ENCODE results near the gene SLN.

Gene SLN

GRCh38 chr11:107719073-107719472 lies 7.2 kb upstream of the SLN start:
- no peak for DNase-seq

GRCh38 chr11:107716884-107717532 lies 5.2 kb upstream of the SLN start:
- DNase-seq = no peak

- no peak for DNase-seq
Observed at GRCh38 chr11:107713009-107713408, 1.2 kb upstream of the SLN start.

- DNase-seq = no peak
Observed at GRCh38 chr11:107710301-107710700, 1.6 kb downstream of the SLN start.

GRCh38 chr11:107708792-107709191 lies 3.1 kb downstream of the SLN start:
- DNase-seq = no peak

GRCh38 chr11:107707807-107708206 lies 4.0 kb downstream of the SLN start:
- no peak for DNase-seq

GRCh38 chr11:107707215-107707671 lies 4.6 kb downstream of the SLN start:
- no peak for DNase-seq

GRCh38 chr11:107706531-107706930 lies 5.3 kb downstream of the SLN start:
- DNase-seq = no peak

- no peak for DNase-seq
Observed at GRCh38 chr11:107705027-107705426, 6.8 kb downstream of the SLN start.

GRCh38 chr11:107704451-107704850 lies 7.4 kb downstream of the SLN start:
- DNase-seq = no peak

- no peak for DNase-seq
Observed at GRCh38 chr11:107702723-107703122, 9.1 kb downstream of the SLN start.

- DNase-seq = no peak
Observed at GRCh38 chr11:107702109-107702660, 9.7 kb downstream of the SLN start.

GRCh38 chr11:107699371-107700285 lies 12.2 kb downstream of the SLN start:
- no peak for DNase-seq

- no peak for DNase-seq
Observed at GRCh38 chr11:107697291-107697690, 14.6 kb downstream of the SLN start.

GRCh38 chr11:107696140-107696539 lies 15.7 kb downstream of the SLN start:
- no peak for DNase-seq

GRCh38 chr11:107695446-107695845 lies 16.4 kb downstream of the SLN start:
- no peak for DNase-seq

- no peak for DNase-seq
Observed at GRCh38 chr11:107691000-107691750, 20.7 kb downstream of the SLN start.

GRCh38 chr11:107689317-107690202 lies 22.3 kb downstream of the SLN start:
- DNase-seq = peak; percentile 88

- DNase-seq = peak; percentile 17
Observed at GRCh38 chr11:107688322-107688918, 23.4 kb downstream of the SLN start.

- peak; percentile 38 for DNase-seq
Observed at GRCh38 chr11:107683807-107684206, 28.0 kb downstream of the SLN start.

- no peak for DNase-seq
Observed at GRCh38 chr11:107683061-107683460, 28.8 kb downstream of the SLN start.

- no peak for DNase-seq
Observed at GRCh38 chr11:107682572-107682971, 29.3 kb downstream of the SLN start.
